T-helper 17 cell (primary cell): ENCODE results near the gene FGF11. TPM values are rescaled to one million over a fixed set of nuclear protein-coding genes. Genes with fewer than 3 reads are reported as not detected.
"Not testable (repeated sequence)": the region's sequence is repeated elsewhere in the genome, so short reads cannot be mapped to it uniquely, and the experiment has no call there.

ENCODE experiments used
- ATAC-seq: fragments of 150-1000 bp; cut with Tn5 transposase; 2 replicates; pipeline ENCODE4 v1.10.0; 2021; ENCODE audit warnings: mild to moderate bottlenecking, moderate library complexity
- DNase-seq, 3 donors: peaks; one replicate each; pipeline versions ENCODE4 v3.0.0 to v3.0.0-alpha.2; 2020 to 2021
- H3K9me3 ChIP-seq: one replicate; pipeline ENCODE4 v1.7.0; 2013; ENCODE audit warnings: low read length, mild to moderate bottlenecking; ENCODE audit not compliant: control insufficient read depth, poor library complexity, severe bottlenecking
- H3K27ac Mint-ChIP-seq: one replicate; pipeline ENCODE4 v1.8.0; 2022; ENCODE audit warnings: mild to moderate bottlenecking, moderate library complexity, mixed read lengths
- H3K27me3 Mint-ChIP-seq: one replicate; pipeline ENCODE4 v1.8.0; 2022; ENCODE audit warnings: mixed read lengths
- H3K36me3 Mint-ChIP-seq: one replicate; pipeline ENCODE4 v1.8.0; 2022; ENCODE audit warnings: low read depth, mixed read lengths
- H3K4me1 Mint-ChIP-seq: one replicate; pipeline ENCODE4 v1.8.0; 2022; ENCODE audit warnings: mild to moderate bottlenecking, mixed read lengths
- H3K4me3 Mint-ChIP-seq: one replicate; pipeline ENCODE4 v1.8.0; 2022; ENCODE audit warnings: mild to moderate bottlenecking, moderate library complexity, mixed read lengths
- total RNA-seq, 4 donors: library from RNA in 2 of 4; stranded (reverse) in 2 of 4; gene quantifications; one replicate each; pipeline ENCODE4 v1.2.3 and lab custom pipeline; 2022 to 2026

The FGF11 gene
- total RNA-seq, 2 donors from 2014 or later, result 2.0 to 2.6 TPM

DNA sequence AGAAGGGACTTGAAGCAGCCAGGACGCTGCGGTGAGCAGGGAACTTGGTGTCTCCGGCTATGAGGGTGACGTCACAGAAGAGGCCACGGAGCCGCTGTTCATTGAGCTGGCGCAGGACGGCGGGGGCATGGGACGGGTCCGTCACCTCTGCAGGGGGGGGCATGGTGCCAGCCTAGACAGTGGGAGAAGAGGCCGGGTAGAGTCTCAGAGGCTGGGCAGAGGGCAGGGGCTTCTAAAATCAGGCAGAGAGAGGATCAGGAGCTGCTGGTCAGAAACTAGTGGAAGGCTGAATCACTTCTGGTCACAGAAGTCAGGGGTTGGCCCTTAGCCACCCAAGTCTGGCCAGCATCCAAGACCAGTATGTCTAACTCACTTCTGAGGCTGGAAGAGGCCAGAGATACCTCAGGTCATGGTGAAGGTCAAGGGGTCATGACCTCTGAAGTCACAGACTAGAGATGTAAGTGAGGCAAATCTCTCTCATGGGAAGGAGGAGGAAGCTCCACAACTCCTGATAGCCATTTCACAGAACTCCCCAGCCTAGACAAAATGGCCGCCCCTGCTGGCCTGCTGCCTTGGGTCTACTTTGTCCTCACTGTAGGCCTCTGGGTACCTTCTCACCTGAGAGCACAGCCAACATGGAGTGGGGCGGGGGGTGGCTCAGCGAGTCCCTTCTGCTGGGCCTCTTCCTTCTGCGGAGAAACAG lies 27.5 kb downstream of the FGF11 start:
- Mint-ChIP-seq H3K36me3 (no peaks in the 10 kb centered on the region), H3K4me3 (no peak overlapping the region), H3K27ac (peak overlapping the region; percentile 59), H3K4me1 (peaks cover 16% of the 10 kb centered on the region), H3K27me3 (no peaks in the 10 kb centered on the region)
- no peaks in the 10 kb centered on the region for H3K9me3 ChIP-seq
- ATAC-seq (no peak), DNase-seq (no peak)

- ATAC-seq (no peak), DNase-seq (no peak)
- Mint-ChIP-seq H3K36me3 (no peaks in the 10 kb centered on the region), H3K4me3 (no peak overlapping the region), H3K27ac (no peak overlapping the region), H3K27me3 (no peaks in the 10 kb centered on the region), H3K4me1 (peaks cover 19% of the 10 kb centered on the region)
- no peaks in the 10 kb centered on the region for H3K9me3 ChIP-seq
These were observed 28.2 kb downstream of the FGF11 start for GRCh38 chr17:7467498-7467897.

DNA sequence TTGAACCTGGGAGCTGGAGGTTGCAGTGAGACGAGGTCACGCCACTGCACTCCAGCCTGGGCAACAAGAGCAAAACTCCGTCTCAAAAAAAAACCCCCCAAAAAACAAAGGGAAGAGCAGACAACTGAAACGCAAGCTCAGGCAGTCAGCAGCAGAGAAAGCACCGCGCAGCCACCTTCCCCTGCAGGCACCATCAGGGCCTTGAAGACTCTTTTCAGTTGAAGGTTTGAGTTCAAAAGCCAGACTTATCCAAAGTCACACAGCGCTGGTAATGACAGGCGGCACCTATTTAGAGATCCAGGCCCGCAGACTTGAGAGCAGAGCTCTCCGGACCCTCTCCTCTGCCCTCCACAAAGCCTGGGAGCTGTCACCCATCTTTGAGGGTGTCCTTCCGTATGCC lies 29.0 kb downstream of the FGF11 start:
- H3K4me1 Mint-ChIP-seq, result peaks cover 17% of the 10 kb centered on the region

DNA sequence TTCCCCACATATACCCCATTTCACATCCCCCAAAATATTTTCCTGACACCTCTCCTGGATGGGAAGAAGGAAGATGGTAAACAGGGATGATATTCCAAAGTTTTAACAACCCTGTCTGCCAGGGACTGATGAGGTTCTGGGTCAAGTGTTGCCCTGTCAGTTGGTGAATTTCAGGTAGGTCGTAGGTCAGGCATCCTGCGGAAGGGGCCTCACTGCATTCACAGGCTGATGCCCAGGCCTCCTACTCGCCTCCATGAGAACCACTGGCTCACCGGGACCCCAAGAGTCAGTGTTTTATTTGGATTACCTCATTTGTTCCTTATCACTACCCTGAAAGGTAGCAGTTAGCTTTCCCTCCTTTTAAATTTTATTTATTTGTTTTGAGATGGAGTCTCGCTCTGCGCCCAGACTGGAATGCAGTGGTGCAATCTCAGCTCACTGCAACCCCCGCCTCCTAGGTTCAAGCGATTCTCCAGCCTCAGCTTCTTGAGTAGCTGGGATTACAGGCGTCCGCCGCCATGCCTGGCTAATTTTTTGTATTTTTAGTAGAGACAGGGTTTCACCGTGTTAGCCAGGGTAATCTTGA lies 29.6 kb downstream of the FGF11 start:
- no peak overlapping the region for H3K27ac Mint-ChIP-seq
- H3K9me3 ChIP-seq, result no peaks in the 10 kb centered on the region
- H3K4me3 Mint-ChIP-seq, result no peak overlapping the region
- H3K36me3 Mint-ChIP-seq, result no peaks in the 10 kb centered on the region
- H3K4me1 Mint-ChIP-seq, result peaks cover 17% of the 10 kb centered on the region
- ATAC-seq, result no peak
- DNase-seq, result no peak
- H3K27me3 Mint-ChIP-seq, result no peaks in the 10 kb centered on the region

More for the DNA sequence above, 29.0 kb downstream of the FGF11 start:
- Mint-ChIP-seq H3K27ac (no peak overlapping the region), H3K36me3 (no peaks in the 10 kb centered on the region), H3K27me3 (no peaks in the 10 kb centered on the region), H3K4me3 (no peak overlapping the region)
- DNase-seq, result no peak
- H3K9me3 ChIP-seq, result no peaks in the 10 kb centered on the region
- no peak for ATAC-seq

GRCh38 chr17:7469843-7470242 lies 30.5 kb downstream of the FGF11 start:
- H3K9me3 ChIP-seq, ATAC-seq, H3K27me3 Mint-ChIP-seq, DNase-seq, H3K27ac Mint-ChIP-seq, H3K36me3 Mint-ChIP-seq, H3K4me3 Mint-ChIP-seq: not testable (repeated sequence)
- peaks cover 17% of the 10 kb centered on the region for H3K4me1 Mint-ChIP-seq

DNA sequence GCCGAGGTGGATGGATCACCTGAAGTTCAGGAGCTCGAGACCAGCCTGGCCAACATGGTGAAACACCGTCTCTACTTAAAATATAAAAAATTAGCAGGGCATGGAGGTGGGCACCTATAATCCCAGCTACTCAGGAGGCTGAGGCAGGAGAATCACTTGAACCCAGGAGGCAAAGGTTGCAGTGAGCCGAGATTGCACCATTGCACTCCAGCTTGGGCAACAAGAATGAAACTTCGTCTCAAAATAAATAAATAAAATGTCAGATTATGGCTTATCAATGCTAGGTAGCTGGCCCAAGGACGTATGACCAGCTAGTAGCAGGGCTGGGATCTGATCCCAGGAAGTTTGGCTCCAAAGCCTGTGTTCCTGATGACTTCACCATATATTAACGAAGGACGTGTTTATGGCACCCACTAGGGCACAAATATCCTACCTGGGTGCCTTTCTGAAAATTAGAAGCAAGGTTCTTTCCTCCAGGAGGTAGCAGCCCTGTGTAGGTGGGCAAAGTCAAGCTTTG lies 31.2 kb downstream of the FGF11 start:
- H3K4me3 Mint-ChIP-seq, H3K27me3 Mint-ChIP-seq, H3K36me3 Mint-ChIP-seq, DNase-seq, H3K9me3 ChIP-seq, ATAC-seq, H3K27ac Mint-ChIP-seq: not testable (repeated sequence)
- peaks cover 17% of the 10 kb centered on the region for H3K4me1 Mint-ChIP-seq

DNA sequence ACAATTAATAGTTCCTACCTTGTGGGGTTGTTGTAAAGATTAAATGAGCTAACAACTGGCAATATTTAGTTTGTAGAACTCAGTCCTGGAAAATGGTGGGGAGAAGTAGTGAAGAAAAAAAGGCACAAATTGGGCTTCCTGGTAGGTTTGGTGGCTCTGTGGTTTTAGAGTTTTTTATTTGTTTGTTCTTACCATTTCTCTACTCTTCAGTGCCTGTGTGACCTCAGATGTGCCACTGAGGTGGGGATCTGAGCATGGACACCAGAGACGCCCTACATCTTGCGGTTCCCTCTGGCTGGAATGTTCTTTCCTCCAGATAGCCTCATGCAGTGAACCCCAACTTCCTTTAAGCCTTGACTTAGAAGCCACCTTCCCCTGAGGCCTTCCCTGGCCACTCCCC lies 32.4 kb downstream of the FGF11 start:
- Mint-ChIP-seq H3K27me3 (no peaks in the 10 kb centered on the region), H3K36me3 (peaks cover 2% of the 10 kb centered on the region), H3K4me1 (peaks cover 27% of the 10 kb centered on the region), H3K4me3 (no peak overlapping the region), H3K27ac (peak overlapping the region; percentile 91)
- peak; percentile 33 for ATAC-seq
- no peak for DNase-seq
- no peaks in the 10 kb centered on the region for H3K9me3 ChIP-seq

DNA sequence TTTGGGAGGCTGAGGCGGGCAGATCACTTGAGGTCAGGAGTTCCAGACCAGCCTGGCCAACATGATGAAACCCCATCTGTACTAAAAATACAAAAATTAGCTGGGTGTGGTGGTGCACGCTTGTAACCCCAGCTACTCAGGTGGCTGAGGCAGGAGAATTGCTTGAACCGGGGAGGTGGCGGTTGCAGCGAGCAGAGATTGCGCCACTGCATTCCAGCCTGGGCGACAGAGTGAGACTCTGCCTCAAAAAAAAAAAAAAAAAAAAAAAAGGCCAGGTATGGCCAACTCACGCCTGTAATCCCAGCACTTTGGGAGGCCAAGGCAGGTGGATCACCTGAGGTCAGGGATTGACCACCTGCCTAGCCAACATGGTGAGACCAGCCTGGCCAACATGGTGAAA lies 35.5 kb downstream of the FGF11 start:
- H3K4me1 Mint-ChIP-seq, result peaks cover 33% of the 10 kb centered on the region
- not testable (repeated sequence) for H3K27me3 Mint-ChIP-seq, DNase-seq, ATAC-seq, H3K36me3 Mint-ChIP-seq, H3K4me3 Mint-ChIP-seq, H3K9me3 ChIP-seq, H3K27ac Mint-ChIP-seq

GRCh38 chr17:7475764-7476422 lies 36.6 kb downstream of the FGF11 start:
- Mint-ChIP-seq H3K27ac (no peak overlapping the region), H3K36me3 (peaks cover 2% of the 10 kb centered on the region), H3K4me3 (no peak overlapping the region), H3K27me3 (no peaks in the 10 kb centered on the region), H3K4me1 (peaks cover 38% of the 10 kb centered on the region)
- ATAC-seq (no peak), DNase-seq (no peak)
- H3K9me3 ChIP-seq, result no peaks in the 10 kb centered on the region

GRCh38 chr17:7476494-7476893 lies 37.2 kb downstream of the FGF11 start:
- no peak overlapping the region for H3K27ac Mint-ChIP-seq
- DNase-seq (no peak), ATAC-seq (no peak)
- H3K36me3 Mint-ChIP-seq, result peaks cover 2% of the 10 kb centered on the region
- H3K4me3 Mint-ChIP-seq, result peak overlapping the region; percentile 65
- H3K9me3 ChIP-seq, result no peaks in the 10 kb centered on the region
- H3K4me1 Mint-ChIP-seq, result peaks cover 41% of the 10 kb centered on the region
- no peaks in the 10 kb centered on the region for H3K27me3 Mint-ChIP-seq

DNA sequence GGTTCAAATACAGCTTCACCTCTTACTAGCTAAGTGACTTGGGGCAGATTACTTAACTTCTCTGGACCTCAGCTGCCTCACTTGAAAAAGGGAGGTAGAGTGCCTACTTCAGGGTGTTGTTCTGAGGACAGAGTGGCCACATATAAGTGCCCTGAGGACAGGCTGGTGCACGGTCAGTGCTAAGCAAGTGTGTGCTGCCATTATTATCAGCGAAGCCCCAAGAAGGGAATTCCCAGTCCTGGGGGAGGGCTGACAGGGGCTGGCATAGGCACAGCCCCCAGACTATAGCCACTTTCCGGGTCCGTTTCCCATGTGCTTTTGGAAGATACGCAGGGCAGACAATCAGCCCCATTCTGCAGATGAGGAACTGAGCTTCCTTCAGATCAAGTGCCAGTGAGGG lies 37.6 kb downstream of the FGF11 start:
- H3K4me3 Mint-ChIP-seq, result peak overlapping the region; percentile 65
- peaks cover 40% of the 10 kb centered on the region for H3K4me1 Mint-ChIP-seq
- DNase-seq (no peak), ATAC-seq (no peak)
- H3K9me3 ChIP-seq, result no peaks in the 10 kb centered on the region
- H3K27ac Mint-ChIP-seq, result no peak overlapping the region
- peaks cover 2% of the 10 kb centered on the region for H3K36me3 Mint-ChIP-seq
- no peaks in the 10 kb centered on the region for H3K27me3 Mint-ChIP-seq

- peaks cover 43% of the 10 kb centered on the region for H3K4me1 Mint-ChIP-seq
- H3K9me3 ChIP-seq, result no peaks in the 10 kb centered on the region
- DNase-seq (no peak), ATAC-seq (no peak)
- H3K4me3 Mint-ChIP-seq, result peak overlapping the region; percentile 96
- H3K27ac Mint-ChIP-seq, result peak overlapping the region; percentile 89
- peaks cover 2% of the 10 kb centered on the region for H3K36me3 Mint-ChIP-seq
- no peaks in the 10 kb centered on the region for H3K27me3 Mint-ChIP-seq
These were observed 38.3 kb downstream of the FGF11 start for GRCh38 chr17:7477392-7478275.
